GM18505 (cell line): ENCODE measurements around the gene PAM.
"Not testable (repeated sequence)": the region's sequence is repeated elsewhere in the genome, so short reads cannot be mapped to it uniquely, and the experiment has no call there.

Source experiments
- ATAC-seq: cut with Tn5 transposase; IDR thresholded peaks from one replicate; pipeline ENCODE4 v1.9.1; 2021; ENCODE audit not compliant: unreplicated experiment
- POLR2A ChIP-seq: IDR thresholded peaks from 4 replicates; pipeline ENCODE4 v1.6.1; 2011; ENCODE audit warnings: borderline replicate concordance; ENCODE audit not compliant: insufficient read depth, insufficient read length; ENCODE audit errors: extremely low read depth

Gene PAM

GRCh38 chr5:103037673-103038455 lies 282.8 kb downstream of the PAM start:
- no peak for TF ChIP-seq POLR2A
- ATAC-seq, result no peak

DNA sequence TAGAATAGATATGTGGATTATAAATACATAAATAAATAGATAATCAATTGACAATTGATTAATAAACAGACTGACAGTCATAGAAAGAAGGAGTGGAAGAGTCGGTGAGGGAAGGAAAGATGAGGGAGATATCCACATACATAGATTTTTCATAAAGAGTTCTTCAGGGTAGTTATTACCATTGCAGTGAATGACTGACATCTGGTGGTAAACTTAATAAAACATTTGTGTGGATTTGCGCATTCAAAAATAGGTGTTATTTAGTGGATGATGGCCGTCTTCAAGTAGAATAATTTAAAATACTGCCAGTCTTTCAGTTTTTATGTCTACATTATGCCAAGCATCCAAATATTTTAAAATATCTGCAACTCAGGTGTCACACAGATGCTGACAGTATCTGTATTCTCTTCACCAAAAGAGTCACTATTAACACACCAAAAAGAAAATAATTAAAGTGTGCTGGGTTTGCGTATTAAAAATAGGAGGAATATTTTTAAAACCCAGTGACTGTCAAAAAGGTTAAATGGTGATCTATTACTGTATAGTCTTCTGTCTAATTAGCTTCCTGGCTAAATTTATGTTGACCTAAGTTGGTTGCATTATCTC lies 286.1 kb downstream of the PAM start:
- TF ChIP-seq POLR2A, result no peak
- no peak for ATAC-seq

DNA sequence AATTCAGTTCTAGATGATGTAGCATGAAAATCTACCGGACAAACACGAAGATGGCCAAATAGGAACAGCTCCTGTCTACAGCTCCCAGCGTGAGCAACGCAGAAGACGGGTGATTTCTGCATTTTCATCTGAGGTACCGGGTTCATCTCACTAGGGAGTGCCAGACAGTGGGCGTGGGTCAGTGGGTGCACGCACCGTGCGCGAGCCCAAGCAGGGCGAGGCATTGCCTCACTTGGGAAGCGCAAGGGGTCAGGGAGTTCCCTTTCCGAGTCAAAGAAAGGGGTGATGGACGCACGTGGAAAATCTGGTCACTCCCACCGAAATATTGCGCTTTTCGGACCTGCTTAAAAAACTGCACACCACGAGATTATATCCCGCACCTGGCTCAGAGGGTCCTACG lies 291.6 kb downstream of the PAM start:
- ATAC-seq, result not testable (repeated sequence)

DNA sequence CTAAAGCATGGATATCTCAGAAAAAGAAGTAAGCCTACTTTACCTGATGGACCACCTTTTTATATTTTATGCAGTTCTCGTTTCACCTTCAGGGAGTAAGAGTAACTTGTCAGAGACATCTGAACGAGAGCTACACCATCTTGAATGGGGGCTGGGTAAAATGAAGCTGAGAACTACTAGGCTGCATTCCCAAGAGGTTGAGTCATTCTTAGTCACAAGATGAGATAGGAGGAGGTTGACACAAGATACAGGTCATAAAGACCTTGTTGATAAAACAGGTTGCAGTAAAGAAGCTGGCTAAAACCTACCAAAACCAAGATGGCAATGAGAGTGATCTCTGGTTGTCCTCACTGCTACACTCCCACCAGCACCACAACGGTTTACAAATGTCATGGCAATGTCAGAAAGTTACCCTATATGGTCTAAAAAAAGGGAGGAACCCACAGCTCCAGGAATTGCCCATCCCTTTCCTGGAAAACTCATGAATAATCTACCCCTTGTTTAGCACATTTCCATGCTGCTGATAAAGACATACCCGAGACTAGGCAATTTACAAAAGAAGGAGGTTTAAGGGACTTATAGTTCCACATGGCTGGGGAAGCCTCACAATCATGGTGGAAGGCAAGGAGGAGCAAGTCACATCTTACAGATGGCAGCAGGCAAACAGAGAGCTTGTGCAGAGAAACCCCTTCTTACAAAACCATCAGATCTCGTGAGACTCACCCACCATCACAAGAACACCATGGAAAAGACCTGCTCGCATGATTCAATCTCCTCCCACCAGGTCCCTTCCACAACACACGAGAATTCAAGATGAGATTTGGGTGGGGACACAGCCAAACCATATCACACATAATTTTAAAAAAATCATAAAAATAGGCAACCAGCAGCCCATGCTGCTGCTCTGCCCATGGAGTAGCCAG lies 302.4 kb downstream of the PAM start:
- no peak for ATAC-seq
- TF ChIP-seq POLR2A, result no peak

- no peak for ATAC-seq
- no peak for TF ChIP-seq POLR2A
Observed at GRCh38 chr5:103059525-103059924, 304.4 kb downstream of the PAM start.

GRCh38 chr5:103060424-103060954 lies 305.4 kb downstream of the PAM start:
- TF ChIP-seq POLR2A, result no peak
- no peak for ATAC-seq

- no peak for TF ChIP-seq POLR2A
- ATAC-seq, result no peak
Observed at GRCh38 chr5:103066326-103066725, 311.2 kb downstream of the PAM start.

- not testable (repeated sequence) for ATAC-seq
Observed at GRCh38 chr5:103073500-103073899, 318.4 kb downstream of the PAM start.

- no peak for TF ChIP-seq POLR2A
- no peak for ATAC-seq
Observed at GRCh38 chr5:103075442-103075841, 320.3 kb downstream of the PAM start.
